ENCODE data around the gene PPP6R3.
"Not testable (repeated sequence)": the region's sequence is repeated elsewhere in the genome, so short reads cannot be mapped to it uniquely, and the experiment has no call there.

The PPP6R3 gene

DNA sequence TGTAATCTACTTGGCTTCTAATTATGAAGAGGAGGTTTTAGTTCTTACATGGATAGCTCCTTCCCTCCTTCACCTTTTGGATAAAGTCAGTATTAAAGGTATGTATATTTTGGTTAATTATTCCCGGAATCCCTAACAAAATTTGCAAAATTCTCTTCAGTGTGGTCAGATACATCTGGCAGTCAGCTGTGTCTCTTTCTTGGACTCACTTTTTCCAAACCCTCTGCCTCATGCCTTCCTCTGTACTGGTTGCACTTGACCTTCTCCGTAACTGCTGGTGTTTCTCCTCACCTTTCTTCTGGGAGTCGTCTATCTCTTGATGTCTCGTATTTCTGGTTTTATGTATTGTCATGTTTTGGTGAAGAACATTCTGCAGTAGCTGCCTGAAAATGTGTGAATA lies 62.5 kb downstream of the PPP6R3 start:
- DNase-seq (ENCODE audit: low spot score) (no peak), FAIRE-seq (no peak)

- FAIRE-seq (no peak), DNase-seq (ENCODE audit: low spot score) (no peak)
Observed at GRCh38 chr11:68523743-68524142, 63.2 kb downstream of the PPP6R3 start.

DNA sequence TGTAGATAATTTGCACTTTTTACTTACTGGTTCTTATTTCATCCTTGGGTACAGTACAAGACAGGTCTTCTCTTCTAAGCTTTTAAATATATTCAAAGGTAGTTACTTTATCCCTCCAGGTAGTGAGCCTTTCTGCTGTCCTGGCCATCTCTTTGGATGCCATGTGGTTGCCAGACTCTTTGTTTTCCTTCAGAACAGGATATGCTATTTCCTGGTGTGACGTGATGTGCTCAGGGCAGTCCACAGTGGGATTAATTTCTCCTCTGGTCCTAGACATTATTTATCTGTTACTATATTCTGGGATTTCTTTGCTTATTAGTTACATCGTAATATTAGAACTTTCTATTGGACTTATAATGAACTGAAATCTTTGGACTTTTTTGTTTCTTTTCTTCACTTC lies 63.7 kb downstream of the PPP6R3 start:
- DNase-seq (ENCODE audit: low spot score) (no peak), FAIRE-seq (no peak)

- no peak for DNase-seq (ENCODE audit: low spot score)
- FAIRE-seq, result no peak
Observed at GRCh38 chr11:68524681-68525080, 64.1 kb downstream of the PPP6R3 start.

GRCh38 chr11:68525336-68525735 lies 64.8 kb downstream of the PPP6R3 start:
- FAIRE-seq, result no peak
- DNase-seq (ENCODE audit: low spot score), result no peak

DNA sequence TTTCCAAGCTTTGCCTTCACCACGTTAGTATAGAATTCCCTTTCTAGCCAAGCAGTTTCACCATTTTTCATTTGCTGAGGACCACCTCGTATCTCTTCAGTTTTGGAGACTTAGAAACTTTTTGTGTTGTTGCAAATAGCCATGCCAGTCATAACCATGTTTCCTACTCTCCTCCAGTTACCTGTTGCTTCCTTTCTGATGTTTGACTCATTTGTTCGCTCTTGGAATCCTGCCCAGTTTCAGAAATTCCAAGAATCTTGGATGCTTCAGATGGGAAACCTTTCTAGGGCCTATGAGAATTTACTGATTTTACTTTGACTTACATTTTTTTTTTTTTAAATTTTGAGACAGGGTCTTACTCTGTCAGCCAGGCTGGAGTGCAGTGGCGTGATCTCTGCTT lies 65.4 kb downstream of the PPP6R3 start:
- DNase-seq (ENCODE audit: low spot score) (peak; percentile 26), FAIRE-seq (no peak)

- DNase-seq (ENCODE audit: low spot score), result no peak
Observed at GRCh38 chr11:68527585-68527984, 67.0 kb downstream of the PPP6R3 start.

GRCh38 chr11:68528630-68529029 lies 68.1 kb downstream of the PPP6R3 start:
- DNase-seq (ENCODE audit: low spot score) (no peak), FAIRE-seq (no peak)

More at GRCh38 chr11:68527585-68527984, 67.0 kb downstream of the PPP6R3 start:
- no peak for FAIRE-seq

GRCh38 chr11:68531129-68531693 lies 70.7 kb downstream of the PPP6R3 start:
- DNase-seq (ENCODE audit: low spot score), result no peak
- FAIRE-seq, result no peak

GRCh38 chr11:68532727-68533369 lies 72.3 kb downstream of the PPP6R3 start:
- FAIRE-seq (no peak), DNase-seq (ENCODE audit: low spot score) (no peak)

DNA sequence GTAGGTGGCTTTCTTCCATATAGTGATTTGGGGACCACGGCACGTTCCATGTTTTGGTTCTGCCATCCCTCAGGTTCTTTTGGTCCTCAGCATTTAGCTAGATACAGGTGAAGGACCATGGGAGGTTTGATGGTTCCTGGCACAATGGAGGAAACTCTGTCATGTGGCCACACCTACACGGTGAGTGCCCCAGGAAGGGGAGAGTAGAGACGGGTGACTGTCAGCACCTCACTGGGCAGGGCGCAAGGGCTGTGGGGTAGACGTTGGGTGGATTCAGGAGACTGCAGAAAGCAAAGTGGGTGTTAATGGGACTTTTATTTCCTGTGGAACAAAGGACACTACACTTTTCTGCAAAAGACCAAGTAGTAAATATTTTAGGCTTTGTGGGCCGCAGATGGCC lies 73.4 kb downstream of the PPP6R3 start:
- DNase-seq (ENCODE audit: low spot score), result no peak
- FAIRE-seq, result no peak

- FAIRE-seq, result no peak
Observed at GRCh38 chr11:68535098-68535497, 74.5 kb downstream of the PPP6R3 start.

DNA sequence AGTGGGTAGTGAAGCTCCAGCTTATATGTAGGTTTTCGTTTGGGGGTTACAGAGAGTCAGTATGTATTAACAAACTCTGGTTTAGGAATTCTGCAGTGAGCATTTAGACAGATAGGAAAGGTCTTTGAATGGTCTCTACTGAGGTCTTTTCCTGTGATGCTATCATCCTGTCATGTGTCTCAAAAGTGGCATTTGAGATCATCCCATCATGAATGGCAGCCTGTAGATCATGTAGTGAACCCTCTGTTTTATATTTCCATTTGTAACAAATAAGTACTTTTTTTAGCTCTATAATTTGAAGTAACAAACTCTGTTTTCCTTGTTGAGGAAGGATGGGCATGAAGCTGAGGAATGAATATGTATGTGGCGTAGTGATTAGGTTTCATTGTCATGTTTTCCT lies 76.2 kb downstream of the PPP6R3 start:
- FAIRE-seq (no peak), DNase-seq (ENCODE audit: low spot score) (no peak)

More at GRCh38 chr11:68535098-68535497, 74.5 kb downstream of the PPP6R3 start:
- DNase-seq (ENCODE audit: low spot score), result no peak

DNA sequence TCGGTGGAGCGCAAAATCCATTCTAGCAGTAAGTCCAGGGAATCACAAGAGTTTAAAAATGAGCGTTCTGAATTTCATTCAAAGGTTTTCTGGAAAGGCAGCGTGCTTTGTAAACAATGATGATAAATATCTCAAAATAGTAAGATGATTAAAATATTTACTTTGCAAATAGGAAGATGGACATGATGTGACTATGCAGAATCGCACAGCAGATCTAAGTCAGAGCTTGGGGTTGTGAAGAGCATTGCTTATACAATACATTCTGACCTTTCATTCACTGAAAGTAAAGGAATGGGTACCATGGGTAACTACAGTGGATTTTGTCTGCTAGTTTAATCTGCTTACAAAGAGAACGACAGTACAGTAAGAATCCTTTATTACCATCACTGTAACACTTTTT lies 77.5 kb downstream of the PPP6R3 start:
- DNase-seq (ENCODE audit: low spot score) (no peak), FAIRE-seq (no peak)

DNA sequence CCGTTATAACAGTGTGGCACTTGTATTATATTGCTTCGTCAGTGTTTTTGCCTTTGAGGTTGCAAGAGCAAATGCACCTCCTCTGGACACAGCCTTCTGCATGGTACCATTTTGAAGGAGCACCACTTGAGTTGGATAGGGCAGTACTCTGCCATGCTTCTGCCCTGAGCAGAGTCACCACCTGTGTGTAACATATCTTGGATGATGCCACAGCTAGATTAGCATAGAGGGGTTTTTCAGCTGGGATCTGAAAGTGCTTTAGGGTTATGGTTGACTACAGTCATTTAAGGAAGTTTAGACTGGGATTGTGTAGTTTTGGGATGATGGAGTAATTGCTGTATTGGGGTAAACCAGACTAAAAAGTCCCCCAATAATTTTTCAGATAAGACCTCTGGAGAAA lies 78.8 kb downstream of the PPP6R3 start:
- FAIRE-seq, result no peak
- no peak for DNase-seq (ENCODE audit: low spot score)

DNA sequence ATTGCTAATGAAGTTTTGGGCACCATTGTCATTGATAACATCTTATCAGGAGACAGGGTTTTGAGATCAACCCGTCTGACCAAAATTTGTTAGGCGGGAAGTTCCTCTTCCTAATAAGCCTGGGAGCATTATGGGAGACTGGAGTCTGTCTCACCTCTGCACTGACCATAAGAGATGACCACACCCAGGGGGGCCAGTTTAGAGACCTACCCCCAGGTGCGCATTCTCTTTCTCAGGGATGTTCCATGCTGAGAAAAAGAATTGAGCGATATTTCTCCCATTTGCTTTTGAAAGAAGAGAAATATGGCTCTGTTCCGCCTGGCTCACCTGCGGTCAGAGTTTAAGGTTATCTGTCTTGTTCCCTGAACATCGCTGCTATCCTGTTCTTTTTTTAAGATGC lies 80.0 kb downstream of the PPP6R3 start:
- not testable (repeated sequence) for FAIRE-seq; DNase-seq (ENCODE audit: low spot score)

- FAIRE-seq, result no peak
- DNase-seq (ENCODE audit: low spot score), result no peak
Observed at GRCh38 chr11:68541116-68541515, 80.6 kb downstream of the PPP6R3 start.

- DNase-seq (ENCODE audit: low spot score) (no peak), FAIRE-seq (no peak)
Observed at GRCh38 chr11:68541991-68542390, 81.4 kb downstream of the PPP6R3 start.

DNA sequence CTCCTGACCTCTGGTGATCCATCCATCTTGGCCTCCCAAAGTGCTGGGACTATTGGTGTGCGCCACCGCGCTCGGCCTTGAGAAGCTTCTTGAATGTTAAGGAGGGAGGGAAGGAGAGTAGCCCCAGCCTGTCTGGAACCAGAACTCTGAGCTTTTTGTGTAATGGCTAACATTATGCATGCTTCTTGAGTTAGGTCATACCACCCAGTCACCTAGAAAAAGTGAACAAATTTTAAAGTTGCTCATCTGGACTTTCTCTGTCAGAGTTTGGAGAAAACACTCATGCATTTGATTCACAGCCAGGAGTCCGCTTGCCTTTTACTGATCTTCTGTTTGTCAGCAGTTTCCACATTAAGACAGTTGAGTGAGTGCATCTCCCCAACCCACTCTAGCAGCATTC lies 82.1 kb downstream of the PPP6R3 start:
- peak; percentile 48 for DNase-seq (ENCODE audit: low spot score)
- no peak for FAIRE-seq

- DNase-seq (ENCODE audit: low spot score) (no peak), FAIRE-seq (no peak)
Observed at GRCh38 chr11:68543594-68543993, 83.0 kb downstream of the PPP6R3 start.

DNA sequence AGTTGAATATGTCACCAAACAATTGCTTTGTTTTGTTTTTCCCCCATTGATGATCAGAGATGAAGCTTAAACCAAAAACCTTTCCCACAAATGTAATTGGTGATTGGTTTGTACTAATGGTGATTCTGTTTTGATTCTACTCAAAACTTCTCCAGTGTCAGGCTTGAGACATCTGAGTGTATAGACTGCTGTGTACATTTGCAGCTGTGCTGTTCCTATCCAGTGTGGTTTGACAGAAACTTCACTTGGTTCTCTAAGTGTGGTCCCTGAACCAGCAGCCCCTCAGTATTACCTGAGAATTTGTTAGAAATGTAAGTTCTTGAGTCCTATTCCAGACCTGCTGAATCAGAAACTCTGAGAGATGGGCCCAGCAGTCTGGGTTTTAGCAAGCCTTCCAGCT lies 84.8 kb downstream of the PPP6R3 start:
- no peak for DNase-seq (ENCODE audit: low spot score)
- no peak for FAIRE-seq

GRCh38 chr11:68545796-68546195 lies 85.2 kb downstream of the PPP6R3 start:
- DNase-seq (ENCODE audit: low spot score), result no peak
- no peak for FAIRE-seq

GRCh38 chr11:68546555-68546954 lies 86.0 kb downstream of the PPP6R3 start:
- DNase-seq (ENCODE audit: low spot score) (peak; percentile 9), FAIRE-seq (no peak)
